HepG2 (cell line): ENCODE results near the gene PUS7. TPM values are rescaled to one million over a fixed set of nuclear protein-coding genes. Genes with fewer than 3 reads are reported as not detected.

Experiments used
- ATAC-seq: fragments of 200-7000 bp; cut with Tn5 transposase; 3 replicates; pipeline ENCODE4 v1.9.1; 2020; ENCODE audit warnings: mild to moderate bottlenecking, moderate library complexity
- BruUV-seq: library from RNA; stranded (reverse); fragments of 400-500 nt; replicated peaks from 2 replicates; lab custom pipeline; 2021; lab: Mats Ljungman, UMichigan
- CTCF ChIA-PET: fragments of 300-600 bp; formaldehyde crosslinking; extraction: SDS; loops from one replicate; lab custom pipeline; 2021; ENCODE audit warnings: low total read pairs, inconsistent platforms, low intra/inter-chr PET ratio; lab: Yijun Ruan, JAX
- POLR2A ChIA-PET: fragments of 350-600 bp; sonication (Branson Sonifier 250); formaldehyde crosslinking; loops from one replicate; lab custom pipeline; 2020; ENCODE audit warnings: antibody characterized with exemption, inconsistent platforms; lab: Yijun Ruan, JAX
- DNase-seq: peaks from one replicate; pipeline ENCODE4 v3.0.0-alpha.2; 2015; ENCODE audit warnings: low spot score
- FAIRE-seq: peaks from 3 replicates; lab custom pipeline; 2011; peaks lifted over from hg19 to GRCh38; lab: Jason Lieb, UNC
- H2AFZ ChIP-seq: one replicate; pipeline ENCODE4 v1.6.1; 2011; ENCODE audit warnings: low read length, inconsistent platforms
- H3K27ac ChIP-seq: fragments of 300-600 bp; 3 replicates; pipeline ENCODE4 v1.8.0; 2011; ENCODE audit warnings: mixed run types, mild to moderate bottlenecking, mixed read lengths, low read length, inconsistent platforms; ENCODE audit not compliant: insufficient read depth; ENCODE audit errors: extremely low read length
- H3K27me3 ChIP-seq, 2 experiments: fragments of 200-600 bp in 1 of 2; 2 replicates in 1 of 2; 3 replicates in 1 of 2; pipeline versions ENCODE4 v1.6.0 to v1.8.0; 2011; ENCODE audit warnings: low read length in 2 of 2, mild to moderate bottlenecking in 2 of 2, moderate library complexity in 2 of 2, inconsistent platforms in 1 of 2; ENCODE audit not compliant: insufficient read depth in 2 of 2, control insufficient read depth in 1 of 2
- H3K36me3 ChIP-seq, 2 experiments: fragments of 200-600 bp in 1 of 2; replicated peaks in 1 of 2; 2 replicates in 1 of 2; 3 replicates in 1 of 2; pipeline versions ENCODE4 v1.5.1 to v1.8.0; 2011; ENCODE audit warnings: low read length in 2 of 2, inconsistent platforms in 1 of 2; ENCODE audit not compliant: insufficient read depth in 2 of 2, control insufficient read depth in 1 of 2
- H3K4me1 ChIP-seq: 2 replicates; pipeline ENCODE4 v1.5.1; 2012; ENCODE audit warnings: low read length, inconsistent platforms; ENCODE audit not compliant: insufficient read depth
- H3K4me2 ChIP-seq: 2 replicates; pipeline ENCODE4 v1.6.0; 2011; ENCODE audit warnings: low read depth, low read length, inconsistent platforms
- H3K4me3 ChIP-seq, 3 experiments: fragments of 200-600 bp in 1 of 3; sonication (generic), shearing (Covaris generic) in 1 of 3; replicated peaks in 1 of 3; 2 replicates each; pipeline ENCODE4 v1.5.1; 2011 to 2016; ENCODE audit warnings: low read length in 3 of 3, inconsistent platforms in 2 of 3, low read depth in 2 of 3, mild to moderate bottlenecking in 2 of 3, control low read depth in 1 of 3, mixed read lengths in 1 of 3; ENCODE audit not compliant: insufficient read depth in 1 of 3
- H3K79me2 ChIP-seq: one replicate; pipeline ENCODE4 v1.6.1; 2011; ENCODE audit warnings: low read length, inconsistent platforms; ENCODE audit not compliant: insufficient read depth
- H3K9ac ChIP-seq: 2 replicates; pipeline ENCODE4 v1.6.0; 2011; ENCODE audit warnings: mild to moderate bottlenecking, low read depth, low read length, inconsistent platforms; ENCODE audit not compliant: insufficient read depth
- H3K9me3 ChIP-seq: 2 replicates; pipeline ENCODE4 v1.5.1; 2012; ENCODE audit warnings: mild to moderate bottlenecking, low read length
- H4K20me1 ChIP-seq: 2 replicates; pipeline ENCODE4 v1.6.0; 2011; ENCODE audit warnings: inconsistent platforms, mild to moderate bottlenecking, low read length, moderate library complexity; ENCODE audit not compliant: insufficient read depth
- ETV5 ChIP-seq: IDR thresholded peaks from 2 replicates; pipeline ENCODE4 v1.6.1; 2018; ENCODE audit warnings: missing biosample characterization, missing genetic modification reagents, inconsistent platforms, borderline replicate concordance
- MLLT10 ChIP-seq: sonication (generic); formaldehyde crosslinking; IDR thresholded peaks from 2 replicates; pipeline ENCODE4 v1.4.0; 2020; ENCODE audit warnings: missing genetic modification reagents
- NBN ChIP-seq: fragments of 450-650 bp; conservative IDR thresholded peaks from 2 replicates; pipeline ENCODE4 v1.6.1; 2017
- RAD51 ChIP-seq: fragments of 450-650 bp; IDR thresholded peaks from 2 replicates; pipeline ENCODE4 v1.6.1; 2016; ENCODE audit warnings: borderline replicate concordance
- SMARCC2 ChIP-seq: fragments of 450-650 bp; IDR thresholded peaks from 2 replicates; pipeline ENCODE4 v1.6.1; 2017; ENCODE audit warnings: antibody characterized with exemption, mild to moderate bottlenecking
- SP140L ChIP-seq: sonication (generic); formaldehyde crosslinking; IDR thresholded peaks from 2 replicates; pipeline ENCODE4 v1.4.0; 2020; ENCODE audit warnings: missing genetic modification reagents, borderline replicate concordance
- ZNF749 ChIP-seq: sonication (generic); formaldehyde crosslinking; IDR thresholded peaks from 2 replicates; pipeline ENCODE4 v1.8.0; 2022; ENCODE audit warnings: mild to moderate bottlenecking, missing genetic modification reagents, moderate library complexity, borderline replicate concordance
- ZNF883 ChIP-seq: sonication (generic); formaldehyde crosslinking; IDR thresholded peaks from 2 replicates; pipeline ENCODE4 v1.5.1; 2020; ENCODE audit warnings: mild to moderate bottlenecking, missing genetic modification reagents; ENCODE audit errors: not compliant biosample characterization
- ZSCAN30 ChIP-seq: sonication (generic); formaldehyde crosslinking; IDR thresholded peaks from 2 replicates; pipeline ENCODE4 v1.5.0; 2020; ENCODE audit warnings: mild to moderate bottlenecking, missing genetic modification reagents
- WGBS: methylation state at CpG from one replicate; pipeline ENCODE4 v1.1.6; 2017; ENCODE audit warnings: low lambda C conversion rate; 5-methylcytosine and 5-hydroxymethylcytosine counted together
- in situ Hi-C: cut with HindIII; loops from 2 replicates; pipeline ENCODE4 v1.10.0; 2017; ENCODE audit warnings: low pct_unique_long_range_greater_than_20kb; ENCODE audit not compliant: extremely low pct_ligation_motif_present
- intact Hi-C: fragments of 100-400 bp; cut with micrococcal nuclease; formaldehyde crosslinking; loops from one replicate; pipeline ENCODE4 v1.10.0; 2022; ENCODE audit not compliant: unreplicated experiment
- polyA plus RNA-seq, 8 experiments: library from polyadenylated mRNA; depleted of rRNA in 3 of 8; stranded (reverse) in 7 of 8; unstranded in 1 of 8; fragments of >200 nt; fragmentation: Illumina TruSeq in 4 of 8; extraction: Trizol in 4 of 8; gene quantifications; 2 replicates each; pipeline versions ENCODE4 v1.2.1 to v1.2.3, GENCODE V29; 2011 to 2016; ENCODE audit warnings: low read depth in 4 of 8, missing spikeins in 1 of 8, mixed read lengths in 1 of 8; ENCODE audit not compliant: insufficient read depth in 1 of 8
- total RNA-seq, 5 experiments: library from RNA; depleted of rRNA; stranded (reverse); fragments of >200 nt; fragmentation: Illumina TruSeq; extraction: Trizol; gene quantifications; 2 replicates each; pipeline ENCODE4 v1.2.3, GENCODE V29; 2016; ENCODE audit warnings: low read depth in 1 of 5
- TF ChIP-seq, protein P1 (sequence below): IDR thresholded peaks from 2 replicates; pipeline ENCODE4 v1.6.1; 2012; ENCODE audit warnings: inconsistent platforms
- TF ChIP-seq, protein P2 (sequence below): sonication (generic); formaldehyde crosslinking; IDR thresholded peaks from 2 replicates; pipeline ENCODE4 v1.4.0; 2020; ENCODE audit warnings: mild to moderate bottlenecking, missing genetic modification reagents

The PUS7 gene
- total and polyA plus RNA-seq, 2 of the 13 experiments (the other 11 are each of a cell fraction or from before 2014, with no cell fraction given), result 14.4 to 41.2 TPM

DNA sequence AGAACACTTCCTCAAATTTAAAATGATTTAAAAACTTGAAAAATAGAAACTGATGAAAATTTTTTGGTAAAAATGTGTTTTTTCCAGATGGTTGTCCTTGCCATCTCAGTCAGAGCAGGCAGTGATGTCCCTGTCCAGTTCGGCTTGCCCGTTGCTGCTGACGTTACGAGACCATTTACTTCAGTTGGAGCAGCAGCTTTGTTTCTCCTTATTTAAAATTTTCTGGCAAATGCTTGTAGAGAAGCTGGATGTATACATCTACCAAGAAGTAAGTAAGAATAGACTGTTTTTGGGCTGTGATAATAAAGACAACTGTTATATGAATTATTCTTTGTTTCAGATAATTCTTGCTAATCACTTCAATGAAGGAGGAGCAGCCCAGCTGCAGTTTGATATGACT lies 43.1 kb upstream of the PUS7 start:
- intact Hi-C loops, result no loop called here
- in situ Hi-C loops, result no loop called here
- ChIA-PET POLR2A (no interaction called here), CTCF (no interaction called here)
- TF ChIP-seq NBN (no peak), ETV5 (no peak), SMARCC2 (no peak), RAD51 (no peak), ZNF883 (CRISPR knock-in tag) (no peak), ZSCAN30 (CRISPR knock-in tag) (no peak), SP140L (CRISPR knock-in tag) (no peak), MLLT10 (CRISPR knock-in tag) (no peak), ZNF749 (CRISPR knock-in tag) (no peak)
- TF ChIP-seq, protein P1, sequence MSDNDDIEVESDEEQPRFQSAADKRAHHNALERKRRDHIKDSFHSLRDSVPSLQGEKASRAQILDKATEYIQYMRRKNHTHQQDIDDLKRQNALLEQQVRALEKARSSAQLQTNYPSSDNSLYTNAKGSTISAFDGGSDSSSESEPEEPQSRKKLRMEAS, result no peak
- TF ChIP-seq, protein P2, sequence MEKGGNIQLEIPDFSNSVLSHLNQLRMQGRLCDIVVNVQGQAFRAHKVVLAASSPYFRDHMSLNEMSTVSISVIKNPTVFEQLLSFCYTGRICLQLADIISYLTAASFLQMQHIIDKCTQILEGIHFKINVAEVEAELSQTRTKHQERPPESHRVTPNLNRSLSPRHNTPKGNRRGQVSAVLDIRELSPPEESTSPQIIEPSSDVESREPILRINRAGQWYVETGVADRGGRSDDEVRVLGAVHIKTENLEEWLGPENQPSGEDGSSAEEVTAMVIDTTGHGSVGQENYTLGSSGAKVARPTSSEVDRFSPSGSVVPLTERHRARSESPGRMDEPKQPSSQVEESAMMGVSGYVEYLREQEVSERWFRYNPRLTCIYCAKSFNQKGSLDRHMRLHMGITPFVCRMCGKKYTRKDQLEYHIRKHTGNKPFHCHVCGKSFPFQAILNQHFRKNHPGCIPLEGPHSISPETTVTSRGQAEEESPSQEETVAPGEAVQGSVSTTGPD, result no peak
- Histone ChIP-seq H3K4me3 (no peak overlapping the region), H3K27me3 (no peaks in the 10 kb centered on the region), H3K9me3 (no peaks in the 10 kb centered on the region), H3K4me2 (no peak overlapping the region), H3K27ac (no peak overlapping the region), H4K20me1 (no peaks in the 10 kb centered on the region), H2AFZ (no peak overlapping the region), H3K9ac (no peak overlapping the region), H3K79me2 (no peaks in the 10 kb centered on the region), H3K36me3 (peaks cover 4 to 42% of the 10 kb centered on the region in 2 experiments), H3K4me1 (no peaks in the 10 kb centered on the region)
- ATAC-seq (no peak), DNase-seq (no peak), FAIRE-seq (no peak)
- no TSS peak for BruUV-seq
- 97% methylated on average over 4 of the region's 4 CpGs for whole genome bisulfite sequencing
